HL-60/S4 treated with phorbol 12-myristate 13-acetate at 8.2 ng/mL for 4 days and 3 days (cell line): ENCODE measurements around the gene PDIA3.
"Not testable (repeated sequence)": the region's sequence is repeated elsewhere in the genome, so short reads cannot be mapped to it uniquely, and the experiment has no call there.

ENCODE experiments used
- in situ Hi-C: fragments of 300-500 bp; cut with MboI; formaldehyde crosslinking; loops from 2 replicates; pipeline ENCODE4 v1.15.0; 2022; ENCODE audit warnings: low sequenced_read_pairs

Gene PDIA3

DNA sequence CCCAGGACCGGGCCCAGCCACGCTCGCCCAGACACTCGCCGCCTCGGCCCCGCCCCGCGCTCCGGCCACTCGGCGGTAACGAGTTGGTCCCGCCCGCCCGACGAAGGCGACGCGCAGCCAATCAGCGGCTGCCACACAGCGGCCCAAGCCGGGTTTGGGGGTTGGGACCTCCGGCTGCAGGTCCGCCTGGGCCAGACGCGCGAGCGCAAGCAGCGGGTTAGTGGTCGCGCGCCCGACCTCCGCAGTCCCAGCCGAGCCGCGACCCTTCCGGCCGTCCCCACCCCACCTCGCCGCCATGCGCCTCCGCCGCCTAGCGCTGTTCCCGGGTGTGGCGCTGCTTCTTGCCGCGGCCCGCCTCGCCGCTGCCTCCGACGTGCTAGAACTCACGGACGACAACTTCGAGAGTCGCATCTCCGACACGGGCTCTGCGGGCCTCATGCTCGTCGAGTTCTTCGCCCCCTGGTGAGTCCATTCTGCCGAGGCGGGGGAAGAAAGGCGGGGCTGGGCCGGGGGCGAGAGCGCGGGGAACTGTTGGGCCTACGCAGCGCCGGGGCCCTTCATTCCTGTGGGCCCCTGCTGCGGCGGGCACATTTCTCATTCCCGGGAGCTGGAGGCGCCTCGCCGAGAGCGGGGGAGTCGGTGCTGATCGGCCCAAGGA lies at the start of gene PDIA3:
Gene PDIA3 (plus strand): TSS at position 194 of the 658 bp plus-strand sequence. CDS start 102 bp downstream, at position 296.
- in situ Hi-C loops, result not testable (repeated sequence)

DNA sequence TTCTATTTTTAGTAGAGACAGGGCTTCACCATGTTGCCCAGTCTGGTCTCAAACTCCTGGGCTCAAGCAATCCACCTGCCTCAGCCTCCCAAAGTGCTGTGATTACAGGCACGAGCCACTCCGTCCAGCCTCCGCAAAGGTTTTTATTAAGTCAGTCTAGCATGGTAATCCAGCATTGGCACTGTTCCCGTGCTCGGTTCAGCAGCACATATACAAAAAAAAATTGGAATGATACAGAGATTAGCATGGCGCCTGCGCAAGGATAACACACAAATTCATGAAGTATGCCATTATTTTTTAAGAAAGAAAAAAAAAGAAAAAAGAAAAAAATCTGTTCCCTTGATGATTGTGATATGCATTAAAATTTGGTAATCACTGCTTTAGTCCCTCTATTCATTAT lies 44.1 kb upstream of the PDIA3 start:
- in situ Hi-C loops, result no loop called here

DNA sequence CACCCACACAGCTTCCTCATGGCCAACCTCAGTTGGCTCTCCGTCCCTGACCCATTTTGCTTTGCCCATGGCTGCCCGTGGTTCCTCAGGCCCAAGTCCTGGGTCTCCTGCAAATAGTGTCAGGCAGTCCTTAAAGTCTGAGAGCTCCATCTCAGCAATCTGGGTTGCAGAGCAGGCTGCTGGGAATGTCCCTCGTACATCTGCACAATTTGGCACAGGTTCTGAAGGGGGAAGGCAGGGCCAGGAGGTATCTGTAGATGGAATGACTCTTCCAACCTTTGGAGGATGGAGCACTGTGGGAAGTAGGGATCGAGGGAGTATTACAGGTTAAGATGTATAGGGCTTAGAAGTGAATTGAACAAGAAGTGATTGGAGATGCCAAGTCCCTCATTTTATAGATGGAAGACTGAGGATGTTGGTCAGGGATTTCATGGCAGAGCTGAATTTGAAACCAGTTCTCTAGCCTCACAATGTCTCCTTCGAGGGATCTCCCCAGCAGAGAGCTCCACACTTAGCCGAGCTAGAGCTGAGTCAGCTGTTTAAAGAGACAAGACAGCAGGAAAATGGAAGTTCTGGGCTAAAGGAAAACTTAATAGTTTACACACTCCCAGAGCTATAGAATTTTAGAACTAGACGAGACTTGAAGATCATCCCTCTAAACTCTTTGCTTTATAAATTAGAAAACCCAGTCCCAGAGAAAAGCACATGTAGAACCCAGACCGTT lies 43.4 kb upstream of the PDIA3 start:
- in situ Hi-C loops, result no loop called here

DNA sequence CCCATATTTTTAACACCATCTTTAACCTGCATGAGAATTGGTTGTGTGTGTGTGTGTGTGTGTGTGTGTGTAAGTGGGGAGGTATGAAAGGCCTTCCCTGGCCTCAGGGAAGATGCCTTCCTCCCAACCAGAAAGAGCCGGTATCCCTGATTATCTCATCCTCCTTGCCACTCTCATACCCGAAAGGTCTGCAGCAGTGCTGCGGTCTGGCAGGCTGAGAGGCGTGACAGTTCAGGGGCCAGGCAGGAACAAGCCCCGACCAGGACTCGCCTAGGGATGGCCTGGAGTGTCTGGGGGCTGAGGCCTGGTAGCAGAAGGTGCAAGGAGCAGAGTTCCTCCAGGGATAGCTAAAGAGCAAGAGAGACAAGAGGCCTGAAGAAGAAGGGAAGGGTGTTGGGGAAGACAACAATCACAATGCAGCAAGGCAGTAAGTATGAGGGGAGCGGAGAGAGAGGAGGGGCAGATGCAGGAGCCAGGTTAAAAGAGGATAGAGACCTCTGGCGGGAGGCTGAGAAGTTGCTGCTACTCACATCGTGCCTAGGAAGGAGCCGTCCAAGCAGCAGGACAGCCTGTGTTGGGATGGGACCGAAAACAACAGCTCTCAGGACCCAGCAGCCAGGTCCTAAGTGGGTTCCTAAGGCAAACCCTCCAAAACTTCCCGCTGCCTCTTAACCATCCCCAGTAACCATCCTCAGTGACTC lies 35.7 kb upstream of the PDIA3 start:
- in situ Hi-C loops, result not testable (repeated sequence)

DNA sequence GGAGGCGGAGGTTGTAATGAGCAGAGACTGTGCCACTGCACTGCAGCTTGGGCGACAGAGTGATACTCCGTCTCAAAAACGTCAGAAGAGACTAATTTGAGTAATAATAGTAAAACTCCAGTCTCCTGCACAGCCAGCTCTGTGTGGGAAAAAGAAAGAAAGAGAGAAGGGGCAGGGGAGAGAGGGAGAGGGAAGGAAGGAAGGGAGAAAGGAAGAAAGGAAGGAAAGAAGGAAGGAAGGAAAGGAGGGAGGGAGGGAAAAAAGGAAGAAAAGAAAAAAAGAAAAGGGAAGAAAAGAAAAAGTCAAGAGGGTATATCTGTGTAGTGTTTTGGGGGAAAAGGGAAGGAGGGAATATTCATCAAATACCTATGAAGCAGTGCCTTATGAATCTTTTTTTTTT lies 23.1 kb upstream of the PDIA3 start:
- in situ Hi-C loops, result no loop called here

DNA sequence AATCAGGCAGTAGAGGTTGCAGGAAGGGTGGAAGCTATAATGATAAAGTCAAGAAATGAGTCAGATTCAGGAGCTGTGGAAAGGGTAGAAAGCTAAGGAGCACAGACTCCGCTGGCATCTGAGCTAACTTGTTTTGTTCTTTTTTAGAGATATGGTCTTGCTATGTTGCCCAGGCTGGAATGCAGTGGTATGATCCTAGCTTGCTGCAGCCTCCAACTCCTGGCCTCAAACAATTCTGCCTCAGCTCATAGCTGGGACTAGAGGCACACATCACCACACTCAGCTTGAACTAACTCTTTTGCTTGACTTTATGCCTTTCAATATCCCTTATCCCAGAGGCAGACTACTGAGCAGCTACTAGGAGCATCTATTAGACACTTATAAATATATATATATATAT lies 19.9 kb upstream of the PDIA3 start:
- in situ Hi-C loops, result not testable (repeated sequence)

DNA sequence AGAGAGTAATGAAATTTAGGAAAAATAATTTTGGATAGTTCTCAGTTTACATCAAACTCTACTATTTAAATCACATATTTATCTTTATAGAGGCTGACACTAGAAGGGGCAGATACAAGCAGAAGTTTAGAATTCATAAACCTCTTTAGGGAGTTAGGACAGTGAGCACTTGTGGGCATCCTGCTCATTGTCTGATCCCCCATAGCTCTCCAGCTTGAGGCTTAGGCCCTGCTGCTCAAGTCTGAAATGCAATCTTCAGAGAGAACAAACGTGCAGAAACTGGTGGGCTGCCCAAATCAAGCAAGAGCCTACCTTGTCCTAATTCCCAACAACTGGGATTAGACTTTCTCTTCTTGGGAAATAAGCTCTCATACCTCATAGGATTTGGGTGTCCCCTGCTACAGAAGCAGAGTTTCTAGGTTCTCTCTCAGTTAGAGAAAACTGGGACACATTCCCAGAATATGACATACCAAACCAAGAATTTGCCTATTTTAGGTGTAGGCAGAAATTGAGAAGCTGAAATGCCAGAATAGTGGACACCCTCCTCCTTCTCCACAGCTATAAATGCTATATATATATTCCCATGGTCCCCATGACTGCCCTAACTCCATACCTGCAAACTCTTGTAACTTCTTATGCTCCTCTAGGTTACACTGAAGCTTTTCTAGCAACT lies 18.0 kb upstream of the PDIA3 start:
- in situ Hi-C loops, result not testable (repeated sequence)

DNA sequence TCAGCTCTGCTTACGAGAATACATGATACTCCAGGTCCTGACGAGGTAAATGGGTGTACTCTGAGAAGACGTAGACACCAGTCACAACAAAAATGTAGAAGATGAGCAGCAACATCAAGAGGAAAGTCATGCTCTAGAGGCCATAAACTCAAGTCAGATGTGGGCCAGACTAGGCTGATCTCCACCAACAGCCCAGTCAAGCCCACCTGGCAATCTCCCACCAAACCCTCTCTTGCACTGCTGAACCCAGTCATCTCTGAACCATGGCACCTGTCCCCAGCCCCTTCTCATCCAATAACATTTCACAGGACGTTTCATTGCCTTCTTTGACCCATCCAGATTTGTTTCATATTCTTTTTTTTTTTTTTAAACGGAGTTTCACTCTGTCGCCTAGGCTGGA lies 10.8 kb upstream of the PDIA3 start:
- in situ Hi-C loops, result no loop called here

DNA sequence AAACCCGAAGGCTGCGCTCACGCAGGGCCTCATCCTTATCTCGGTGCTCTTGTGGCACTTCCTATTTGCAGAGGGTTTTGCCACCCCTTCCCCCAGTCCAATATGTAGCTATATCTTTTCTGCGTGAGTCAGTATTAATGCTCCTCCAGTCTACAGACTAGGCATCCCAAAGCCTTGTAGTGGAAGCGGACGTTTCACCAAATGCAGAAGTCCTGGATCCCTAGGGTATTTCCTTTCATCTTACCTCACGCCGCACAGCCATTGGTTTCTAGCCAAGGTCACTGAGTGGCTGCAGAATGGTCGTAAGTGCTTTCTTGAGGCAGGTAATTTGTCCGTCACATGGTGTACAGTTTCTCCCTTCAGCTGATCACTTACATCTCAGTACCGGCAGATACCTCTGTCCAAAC lies 668 bp downstream of the PDIA3 start:
- in situ Hi-C loops, result not testable (repeated sequence)

DNA sequence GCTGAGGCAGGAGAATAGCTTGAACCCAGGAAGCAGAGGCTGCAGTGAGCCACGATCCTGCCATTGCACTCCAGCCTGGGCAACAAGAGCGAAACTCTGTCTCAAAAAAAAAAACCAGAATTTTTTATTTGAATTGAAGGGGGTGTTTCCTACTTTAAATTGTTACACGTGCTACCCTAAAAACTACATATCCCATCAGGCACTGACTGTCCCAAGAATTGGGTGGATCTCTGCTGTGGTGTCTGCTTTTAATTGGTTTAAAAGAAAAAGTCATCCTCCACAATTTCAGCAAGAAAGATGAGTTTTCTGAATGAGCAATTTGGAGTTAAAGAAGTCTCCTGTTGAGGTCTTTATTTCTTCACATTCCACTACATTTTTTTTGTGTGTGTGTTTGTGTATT lies 2.1 kb downstream of the PDIA3 start:
- in situ Hi-C loops, result no loop called here

DNA sequence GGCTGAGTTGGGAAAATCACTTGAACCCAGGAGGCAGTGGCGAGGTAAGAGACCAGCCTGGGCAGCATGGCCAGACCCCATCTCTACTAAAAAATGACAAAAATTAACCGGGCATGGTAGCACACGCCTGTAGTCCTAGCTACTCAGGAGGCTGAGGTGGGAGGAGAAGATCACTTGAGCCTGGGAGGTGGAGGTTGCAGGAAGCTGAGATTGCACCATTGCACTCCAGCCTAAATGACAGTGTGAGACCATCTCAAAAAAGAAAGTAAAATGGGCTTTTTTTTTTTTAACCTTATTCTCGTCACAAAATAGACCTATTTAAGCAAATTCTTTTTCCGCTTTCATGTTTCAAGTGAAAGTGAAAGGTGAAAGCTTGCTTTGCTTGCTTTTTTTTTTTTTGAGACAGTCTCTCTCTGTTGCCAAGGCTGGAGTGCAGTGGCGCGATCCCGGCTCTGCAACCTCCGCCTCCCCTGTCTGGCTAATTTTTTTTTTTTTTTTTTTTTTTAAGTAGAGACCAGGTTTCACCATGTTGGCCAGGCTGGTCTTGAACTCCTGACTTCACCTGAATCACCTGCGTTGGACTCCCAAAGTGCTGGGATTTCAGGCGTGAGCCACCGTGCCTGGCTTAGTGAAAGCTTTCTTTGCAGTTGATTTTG lies 3.6 kb downstream of the PDIA3 start:
- in situ Hi-C loops, result no loop called here

DNA sequence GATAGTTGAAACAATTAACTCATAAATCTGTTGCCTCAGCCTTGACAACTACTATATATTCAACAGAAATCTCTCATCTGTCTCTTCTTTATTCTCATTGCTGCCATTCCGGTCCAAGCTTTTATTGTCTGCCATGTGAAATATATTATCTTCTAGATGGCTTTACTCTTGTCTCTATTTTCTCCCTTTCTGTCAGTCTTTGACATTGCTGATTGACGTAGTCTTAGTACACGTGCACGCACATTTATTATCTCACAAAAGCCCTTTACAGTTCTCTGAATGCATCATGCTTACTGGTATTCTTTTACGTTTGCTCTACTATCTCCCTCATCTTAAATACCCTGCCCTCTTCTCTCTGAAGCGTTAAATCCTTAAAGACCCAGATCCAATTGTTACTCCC lies 5.6 kb downstream of the PDIA3 start:
- in situ Hi-C loops, result no loop called here

DNA sequence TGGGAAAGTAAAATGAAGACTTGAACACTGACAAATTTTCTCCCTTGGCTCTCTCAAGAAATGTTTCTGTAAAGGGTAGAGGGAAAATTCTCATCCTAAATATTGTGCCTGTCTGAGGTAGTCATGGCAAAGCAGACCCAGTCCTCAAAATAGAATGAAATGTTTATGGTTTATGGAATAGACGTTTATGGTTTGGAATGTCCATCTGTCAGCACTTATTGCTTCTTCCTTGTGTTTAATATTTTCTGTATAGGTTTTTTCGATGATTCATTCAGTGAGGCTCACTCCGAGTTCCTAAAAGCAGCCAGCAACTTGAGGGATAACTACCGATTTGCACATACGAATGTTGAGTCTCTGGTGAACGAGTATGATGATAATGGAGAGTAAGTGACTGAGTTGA lies 16.6 kb downstream of the PDIA3 start:
- in situ Hi-C loops, result no loop called here

DNA sequence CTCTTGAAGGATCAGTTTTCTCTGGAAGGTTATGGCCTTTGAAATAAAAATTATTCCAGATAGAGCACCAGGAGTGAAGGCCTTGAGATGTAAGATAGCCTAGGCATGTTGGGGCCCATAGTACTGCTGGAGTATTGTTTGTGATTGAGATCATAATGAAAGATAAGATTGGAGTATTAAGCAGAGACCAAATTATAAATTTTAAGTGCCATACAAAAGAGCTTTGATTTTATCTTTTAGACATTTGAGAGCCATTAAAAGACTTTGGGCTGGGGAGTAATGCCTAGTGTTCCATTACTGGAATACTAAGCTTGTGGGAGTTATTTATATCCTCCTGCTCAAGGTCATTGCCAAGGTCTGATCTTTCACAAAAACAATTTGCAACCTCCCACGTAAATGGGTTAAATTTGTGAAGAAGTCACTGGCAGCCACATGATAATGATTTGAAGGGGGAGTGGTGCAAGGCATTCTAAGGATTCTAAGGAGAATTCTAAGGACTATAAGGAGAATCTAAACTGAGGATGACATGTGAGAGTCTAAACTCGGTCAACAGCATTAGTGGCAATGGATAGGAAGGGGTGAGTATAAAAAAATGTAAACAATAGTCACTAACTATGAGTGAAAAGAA lies 17.7 kb downstream of the PDIA3 start:
- in situ Hi-C loops, result no loop called here

DNA sequence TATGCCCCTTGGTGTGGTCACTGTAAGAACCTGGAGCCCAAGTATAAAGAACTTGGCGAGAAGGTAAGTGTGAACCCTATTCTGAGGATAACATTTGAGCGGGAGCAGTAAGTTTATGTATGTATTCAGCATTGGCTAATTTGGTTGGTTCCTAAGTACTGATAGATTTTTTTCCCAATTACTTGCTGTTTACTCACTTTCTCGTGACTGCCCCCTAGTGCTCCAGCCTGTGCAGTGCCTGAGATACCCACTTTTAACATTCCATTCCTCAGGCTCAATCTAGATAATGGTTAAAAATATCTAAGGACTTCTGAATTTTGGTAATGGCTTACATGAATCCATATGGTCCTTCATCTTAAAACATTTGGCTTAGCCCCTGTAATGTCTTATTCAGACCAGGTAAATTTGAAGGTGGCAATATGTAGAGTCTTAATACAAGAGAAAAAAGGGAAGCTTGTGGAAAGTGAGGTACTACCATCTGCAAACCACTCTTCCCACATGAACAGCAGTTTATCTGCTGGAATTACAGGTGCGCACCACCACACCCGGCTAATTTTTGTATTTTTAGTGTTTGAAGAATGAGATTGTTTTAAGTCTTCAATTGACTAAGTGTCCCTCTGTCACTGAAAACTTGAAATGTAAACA lies 23.5 kb downstream of the PDIA3 start:
- in situ Hi-C loops, result no loop called here

DNA sequence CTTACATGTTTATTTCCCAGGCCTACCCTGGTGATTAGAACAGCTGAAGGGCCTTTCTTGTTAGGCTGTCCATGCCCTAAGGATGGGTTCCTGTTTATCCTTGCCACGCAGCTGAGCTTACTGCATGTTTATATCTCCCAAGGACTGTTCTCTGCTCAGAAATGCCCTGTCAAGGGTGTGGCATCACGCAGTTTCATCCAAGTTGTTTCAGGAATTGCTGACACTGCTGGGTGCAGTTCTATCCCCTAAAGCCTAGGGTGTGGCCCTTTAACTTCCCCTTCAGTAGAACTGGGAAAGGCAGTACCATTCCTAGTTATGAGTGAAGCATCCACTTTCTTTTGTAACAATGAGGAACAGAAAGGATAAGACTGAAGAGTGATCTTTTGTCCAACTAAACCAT lies 25.6 kb downstream of the PDIA3 start:
- in situ Hi-C loops, result no loop called here

DNA sequence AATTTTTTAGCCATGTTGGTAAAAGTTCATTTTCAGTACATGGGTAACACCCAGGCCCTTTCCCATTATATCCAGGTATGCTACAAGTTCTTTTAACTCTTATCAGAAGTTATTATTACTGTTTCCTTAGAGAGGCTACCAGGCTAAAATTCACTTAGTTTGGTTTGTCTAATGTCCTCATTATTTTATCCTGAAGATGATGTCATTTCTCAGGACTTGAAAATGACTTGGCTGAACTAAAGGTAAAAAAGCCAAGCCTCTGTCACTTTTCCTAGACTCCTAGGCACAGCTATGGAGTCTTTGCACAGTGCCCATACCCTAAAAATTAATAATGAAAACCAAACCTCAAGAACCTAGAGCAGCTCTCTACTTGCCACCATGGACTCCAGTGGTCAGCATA lies 26.4 kb downstream of the PDIA3 start:
- in situ Hi-C loops, result no loop called here

DNA sequence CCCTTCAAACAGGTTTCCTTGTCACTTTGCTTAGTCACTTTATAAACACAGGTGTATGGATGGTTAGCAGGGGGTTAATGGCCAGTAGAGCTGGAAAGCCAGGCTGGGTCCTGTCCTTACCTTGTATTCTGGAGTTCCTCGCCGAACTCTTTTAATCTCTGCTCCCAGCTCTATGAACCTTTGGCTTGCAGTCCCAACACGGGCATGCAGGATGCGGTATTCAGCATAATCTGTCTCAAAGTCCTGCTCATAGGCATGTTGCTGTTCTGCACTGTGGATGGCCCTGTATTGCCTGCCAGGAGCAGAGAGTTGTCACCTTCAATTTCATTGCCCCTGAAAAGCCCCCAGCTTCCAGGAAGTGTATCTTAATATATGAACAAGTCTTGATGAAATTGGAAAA lies 27.8 kb downstream of the PDIA3 start:
- in situ Hi-C loops, result no loop called here

DNA sequence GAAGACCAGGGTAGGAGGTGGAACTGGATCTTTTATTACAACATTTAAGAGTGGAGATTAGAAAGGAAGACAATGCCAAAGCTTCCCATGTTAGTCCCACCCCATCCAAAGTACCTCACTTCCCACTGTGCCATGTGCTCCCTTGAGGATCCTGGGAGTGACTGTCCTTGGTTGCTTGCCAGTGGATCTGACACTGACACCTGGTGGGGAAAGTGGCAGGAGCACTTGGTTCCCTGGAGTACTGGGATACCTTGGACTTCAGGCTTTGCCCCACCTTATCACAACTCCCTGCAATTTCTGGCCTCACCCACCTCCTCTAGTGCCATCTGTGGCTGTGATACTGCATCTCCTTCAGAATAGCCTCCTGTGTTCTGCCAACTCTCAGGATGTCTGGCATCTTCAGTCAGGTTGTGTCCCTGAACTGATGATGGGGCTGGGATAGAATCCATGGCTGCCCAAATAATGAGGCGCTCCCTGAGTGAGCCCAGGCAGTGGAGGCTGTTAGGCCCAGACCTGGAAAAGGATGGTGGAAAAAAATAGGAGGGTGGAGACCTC lies 29.2 kb downstream of the PDIA3 start:
- in situ Hi-C loops, result no loop called here
